ENCODE measurements around the gene RSL24D1. TPM values are rescaled to one million over a fixed set of nuclear protein-coding genes. Genes with fewer than 3 reads are reported as not detected.

RSL24D1 gene
- total RNA-seq, 1 experiment from 2014 or later, result 111 TPM

GRCh38 chr15:55234800-55235104, 38.0 kb upstream of the RSL24D1 start:
- no peak for DNase-seq
- Histone ChIP-seq H2BK15ac (ENCODE audit: low read depth, low read length) (no peak overlapping the region), H2BK5ac (ENCODE audit: insufficient read length, low read length) (no peak overlapping the region), H3K56ac (ENCODE audit: insufficient read length, low read depth, low read length) (no peak overlapping the region), H3T11ph (ENCODE audit: low read length) (no peak overlapping the region), H2AFZ (ENCODE audit: low read length) (no peak overlapping the region), H3K4me2 (ENCODE audit: insufficient read depth, insufficient read length, low read length) (no peak overlapping the region), H3K79me2 (ENCODE audit: insufficient read depth, low read length) (no peaks in the 10 kb centered on the region), H2AK5ac (ENCODE audit: insufficient read length, low read length) (no peak overlapping the region), H3K23me2 (ENCODE audit: insufficient read length, low read depth, low read length, poor library complexity, severe bottlenecking) (no peaks in the 10 kb centered on the region), H3K27me3 (ENCODE audit: insufficient read depth, low read length) (no peaks in the 10 kb centered on the region), H4K91ac (ENCODE audit: insufficient read length, low read depth, low read length) (no peak overlapping the region), H3K23ac (ENCODE audit: insufficient read length, low read depth, low read length) (no peak overlapping the region), H4K20me1 (ENCODE audit: control insufficient read depth, insufficient read depth, insufficient read length) (no peaks in the 10 kb centered on the region), H3K27ac (ENCODE audit: insufficient read length, low read depth, low read length) (no peak overlapping the region), H3K79me1 (ENCODE audit: insufficient read depth, low read depth, low read length, poor library complexity, severe bottlenecking) (no peaks in the 10 kb centered on the region), H3K14ac (ENCODE audit: insufficient read depth, low read length) (no peak overlapping the region), H3K4ac (ENCODE audit: low read depth, low read length) (no peak overlapping the region), H2BK20ac (ENCODE audit: low read depth, low read length, poor library complexity, severe bottlenecking) (no peak overlapping the region), H3K9ac (ENCODE audit: extremely low read depth, insufficient read length, low read length) (no peak overlapping the region), H3K9me3 (ENCODE audit: control insufficient read depth, low read depth, low read length) (no peaks in the 10 kb centered on the region), H3K18ac (ENCODE audit: insufficient read length, low read depth, low read length) (no peak overlapping the region), H2BK12ac (ENCODE audit: insufficient read length, low read depth, low read length) (no peak overlapping the region), H4K5ac (ENCODE audit: insufficient read length, low read depth, low read length) (no peak overlapping the region), H4K8ac (replicated peaks; ENCODE audit: insufficient read length, low read depth, low read length) (no peak overlapping the region), H3K4me1 (ENCODE audit: insufficient read depth, low read length) (no peaks in the 10 kb centered on the region), H2BK120ac (ENCODE audit: low read depth, low read length, poor library complexity, severe bottlenecking) (no peak overlapping the region)
- peaks cover 0 to 3% of the 10 kb centered on the region in 2 experiments; a peak in 1 of 4 replicates for H3K4me1 Mint-ChIP-seq
- no CpG with 5 or more reads among the region's 1 CpG for WGBS (ENCODE audit: extremely low coverage, insufficient read length, low lambda C conversion rate)
- TF ChIP-seq CTCF (conservative IDR thresholded peaks at IDR 0.05), result no peak
- H3K36me3 Mint-ChIP-seq (ENCODE audit: insufficient read depth in 1 of 3, low read depth in 3 of 3), result no peaks in the 10 kb centered on the region
- H3K27me3 Mint-ChIP-seq (ENCODE audit: low read depth), result no peaks in the 10 kb centered on the region
- no peak overlapping the region for H3K4me3 Mint-ChIP-seq
- H3K27ac Mint-ChIP-seq, result no peak overlapping the region
- H3K9me3 Mint-ChIP-seq, result no peaks in the 10 kb centered on the region

Data from H9 (cell line).